CD4-positive, alpha-beta T cell treated with Interferon gamma for 1 hour (primary cell): Measurements from ENCODE around the gene PRAMEF13.
"Not testable (repeated sequence)": the region's sequence is repeated elsewhere in the genome, so short reads cannot be mapped to it uniquely, and the experiment has no call there.

Experiments
- DNase-seq: peaks from one replicate; pipeline ENCODE4 v3.0.0-alpha.2; 2020

The PRAMEF13 gene

GRCh38 chr1:13155909-13156308, 45.3 kb downstream of the PRAMEF13 start, which contains the start of gene PRAMEF26:
TSS of gene PRAMEF26 (minus strand) at chr1:13156009. CDS start at chr1:13153095, 2,914 bp downstream.
- not testable (repeated sequence) for DNase-seq
